H1 (cell line): Measurements from ENCODE around the gene CCDC88A. TPM values are rescaled to one million over a fixed set of nuclear protein-coding genes. Genes with fewer than 3 reads are reported as not detected.

Source experiments
- BCL11A ChIP-seq, 2 experiments: IDR thresholded peaks; one replicate each; pipeline ENCODE4 v1.6.1; 2011; ENCODE audit warnings: low read depth in 2 of 2, low read length in 2 of 2, mild to moderate bottlenecking in 2 of 2
- CTBP2 ChIP-seq: IDR thresholded peaks from 2 replicates; pipeline ENCODE4 v1.7.0; 2011; ENCODE audit warnings: borderline replicate concordance, mild to moderate bottlenecking, moderate library complexity, mixed read lengths, low read length; ENCODE audit not compliant: insufficient read depth, insufficient read length
- RXRA ChIP-seq: IDR thresholded peaks from 2 replicates; pipeline ENCODE4 v1.6.1; 2011; ENCODE audit warnings: low read depth, mild to moderate bottlenecking, low read length, moderate library complexity; ENCODE audit not compliant: insufficient read depth
- polyA plus RNA-seq, 7 experiments: library from polyadenylated mRNA; depleted of rRNA in 3 of 7; stranded (reverse) in 5 of 7; unstranded in 2 of 7; fragments of >200 nt in 5 of 7; fragments of 200-250 nt in 2 of 7; gene quantifications; 1 replicate in 5 of 7; 2 replicates in 1 of 7; 4 replicates in 1 of 7; pipeline versions ENCODE4 v1.2.1 to v1.2.3, GENCODE V29; 2011 to 2013; ENCODE audit warnings: missing spikeins in 2 of 7, mixed read lengths in 2 of 7
- total RNA-seq: library from RNA; stranded (reverse); fragmentation: NEBNext Ultra II Directional; extraction: Animal tissue kit (Norgen Biotek cat#: 25700); gene quantifications from 2 replicates; pipeline ENCODE4 v1.2.1, GENCODE V29; 2021

The CCDC88A gene
- total and polyA plus RNA-seq, 2 of the 8 experiments (the other 6 are each of a cell fraction or from before 2014, with no cell fraction given), result 27.0 to 98.0 TPM

GRCh38 chr2:55428258-55428657, 8.6 kb upstream of the CCDC88A start (continued):
- no peak for TF ChIP-seq RXRA
- no peak for TF ChIP-seq BCL11A (IDR thresholded peaks at IDR 0.05; ENCODE audit: low read depth in 2 of 2, low read length in 2 of 2)
- no peak for TF ChIP-seq CTBP2
